GM19240 (cell line): ENCODE data around the gene SERPINC1.
"Not testable (repeated sequence)": the region's sequence is repeated elsewhere in the genome, so short reads cannot be mapped to it uniquely, and the experiment has no call there.

Experiments used
- DNase-seq: peaks from one replicate; pipeline ENCODE4 v3.0.0; 2011; ENCODE audit warnings: low spot score; ENCODE audit not compliant: insufficient read length

SERPINC1 gene

GRCh38 chr1:173863224-173864161 is 53.6 kb downstream of the SERPINC1 start:
- DNase-seq = no peak

GRCh38 chr1:173862769-173863223 is 54.3 kb downstream of the SERPINC1 start:
- DNase-seq = no peak

GRCh38 chr1:173862146-173862768 is 54.9 kb downstream of the SERPINC1 start:
- DNase-seq = not testable (repeated sequence)

GRCh38 chr1:173861731-173862145 is 55.4 kb downstream of the SERPINC1 start:
- DNase-seq = no peak

GRCh38 chr1:173860065-173860464 is 57.1 kb downstream of the SERPINC1 start:
- no peak for DNase-seq

GRCh38 chr1:173859547-173859946 is 57.6 kb downstream of the SERPINC1 start:
- DNase-seq = not testable (repeated sequence)

- no peak for DNase-seq
Measured at GRCh38 chr1:173857363-173857917, 59.7 kb downstream of the SERPINC1 start.

GRCh38 chr1:173856903-173857302 is 60.2 kb downstream of the SERPINC1 start:
- DNase-seq = no peak

- no peak for DNase-seq
Measured at GRCh38 chr1:173856014-173856413, 61.1 kb downstream of the SERPINC1 start.
